ENCODE data around the gene ADAMTSL1.

Gene ADAMTSL1

DNA sequence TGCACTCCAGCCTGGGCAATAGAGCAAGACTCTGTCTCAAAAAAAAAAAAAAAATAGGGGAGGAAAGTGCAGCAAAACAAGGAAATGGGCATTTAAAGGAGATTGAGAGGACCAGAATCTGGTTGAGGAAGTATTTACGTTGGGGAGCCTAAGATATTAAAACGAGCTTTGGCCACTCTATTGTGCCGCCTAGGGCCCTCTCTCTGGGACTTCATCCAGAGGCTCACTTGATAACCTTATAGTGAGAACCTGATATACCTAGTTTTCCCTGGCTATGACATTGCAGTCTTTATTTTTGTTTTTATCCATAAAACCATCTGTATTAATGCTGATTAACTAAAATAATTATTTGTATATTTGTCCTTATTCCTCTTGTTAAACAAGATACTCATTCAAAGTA is 345.5 kb downstream of the ADAMTSL1 start:
- no peak for DNase-seq (ENCODE audit: low spot score)

DNA sequence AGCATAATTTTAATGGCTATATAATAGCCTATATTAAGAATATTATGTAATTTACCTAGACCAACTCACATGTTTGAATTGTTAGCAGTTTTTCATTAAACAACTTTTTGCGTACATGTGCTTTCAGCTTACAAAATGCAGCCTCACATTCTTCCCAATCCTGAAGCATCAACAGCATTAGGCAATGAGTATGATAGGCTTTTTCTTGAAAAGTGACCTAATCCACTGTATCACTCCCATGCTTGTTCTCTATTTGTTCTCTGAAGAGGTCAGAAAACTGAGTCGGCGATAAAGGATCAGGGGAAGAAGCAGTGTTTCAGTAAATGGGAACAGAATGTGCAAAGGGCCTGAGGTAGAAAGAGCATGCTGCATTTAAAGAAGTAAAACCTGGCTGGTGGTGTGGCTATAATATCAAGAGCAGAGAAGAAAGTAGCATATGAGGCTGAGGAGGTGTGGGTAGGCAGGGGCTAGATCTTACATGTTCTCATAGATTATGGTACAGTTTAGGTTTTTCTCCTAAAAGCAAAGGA is 346.7 kb downstream of the ADAMTSL1 start:
- no peak for DNase-seq (ENCODE audit: low spot score)

DNA sequence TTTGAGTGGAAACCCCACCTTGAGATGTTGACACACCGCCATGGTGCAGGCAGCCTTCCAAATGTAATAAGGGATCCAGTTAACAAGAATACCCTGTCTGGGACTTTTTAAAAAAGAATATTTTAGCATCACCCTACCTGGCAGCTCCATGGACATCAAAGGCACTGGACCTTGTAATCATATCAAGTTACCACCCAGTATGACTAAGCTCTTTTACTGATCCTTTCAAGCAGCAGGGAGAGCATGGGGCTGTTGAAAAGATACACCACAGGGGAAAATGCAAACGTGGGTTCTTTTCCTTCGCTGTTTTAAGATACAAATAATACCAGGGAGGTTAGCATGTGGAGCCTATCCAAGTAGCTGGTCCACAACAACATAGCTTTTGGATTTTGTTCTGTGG is 347.8 kb downstream of the ADAMTSL1 start:
- DNase-seq (ENCODE audit: low spot score): no peak

DNA sequence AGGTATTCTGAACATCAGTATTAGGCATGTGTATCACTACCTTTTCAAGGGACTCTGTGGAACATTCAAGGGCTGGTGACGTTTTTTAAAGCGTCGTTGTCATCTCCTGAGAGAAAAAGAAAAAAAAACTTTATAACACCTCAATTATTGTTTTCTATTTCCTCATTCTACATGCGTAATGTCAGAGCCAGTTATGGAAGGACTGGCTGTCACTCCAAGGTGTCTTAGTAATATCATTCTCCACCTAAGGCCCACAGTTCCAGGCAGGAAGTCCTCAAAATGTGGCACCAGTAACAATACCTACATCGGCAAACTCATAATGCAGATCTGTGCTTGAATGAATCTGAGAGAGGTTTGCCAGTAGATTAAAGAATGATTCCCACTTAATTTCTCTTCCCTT is 348.9 kb downstream of the ADAMTSL1 start:
- DNase-seq (ENCODE audit: low spot score): no peak

DNA sequence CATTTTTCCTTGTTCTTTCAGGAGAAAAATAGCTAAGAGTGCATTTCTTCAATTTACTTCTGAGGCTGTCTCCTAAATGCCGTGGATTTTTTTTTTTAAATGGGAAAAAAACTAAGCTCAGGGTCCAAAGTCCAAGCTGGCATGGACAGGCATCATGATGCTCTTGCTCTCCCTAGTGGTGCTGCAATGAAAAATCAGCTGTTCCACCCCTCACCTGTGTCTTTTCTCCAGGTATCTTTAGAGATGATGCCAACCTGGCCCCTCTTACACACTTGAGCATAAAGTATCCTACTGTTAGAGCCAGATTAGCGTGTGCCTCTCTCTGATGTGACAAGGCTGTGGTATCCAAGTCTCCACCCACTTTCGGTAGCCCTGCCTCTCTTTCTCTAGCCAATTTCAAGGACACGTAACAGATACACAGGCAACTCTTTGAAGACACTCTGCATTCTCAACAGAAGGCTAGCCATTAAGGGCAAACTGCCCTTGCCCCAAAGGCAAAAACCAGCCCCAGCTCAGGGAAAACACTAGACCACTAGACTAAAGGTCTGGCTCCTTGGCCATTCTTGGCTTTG is 350.2 kb downstream of the ADAMTSL1 start:
- DNase-seq (ENCODE audit: low spot score): no peak

DNA sequence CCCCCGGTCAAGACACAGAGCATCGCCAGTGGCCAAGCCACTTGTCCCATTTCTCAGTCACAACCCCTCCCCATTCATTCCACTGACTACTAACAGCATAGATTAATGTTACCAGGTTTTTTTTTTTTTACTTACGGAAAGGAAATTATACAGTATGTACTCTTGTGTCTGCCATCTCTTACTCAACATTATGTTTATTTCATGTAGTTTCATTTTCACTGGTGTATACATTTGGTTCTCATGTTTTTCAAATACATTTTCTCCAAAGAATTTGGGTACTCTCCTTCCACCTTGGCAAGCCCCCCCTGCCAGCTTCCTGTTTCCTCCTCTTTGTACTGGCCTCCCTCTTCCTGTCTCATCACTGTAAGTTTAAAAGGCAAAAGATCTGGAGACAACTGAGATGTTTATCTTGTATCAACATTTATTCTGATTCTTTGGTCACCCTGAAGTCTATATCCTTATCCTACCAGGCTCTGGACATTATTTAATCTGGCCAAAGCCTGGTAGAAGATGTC is 351.8 kb downstream of the ADAMTSL1 start:
- DNase-seq (ENCODE audit: low spot score): no peak

DNA sequence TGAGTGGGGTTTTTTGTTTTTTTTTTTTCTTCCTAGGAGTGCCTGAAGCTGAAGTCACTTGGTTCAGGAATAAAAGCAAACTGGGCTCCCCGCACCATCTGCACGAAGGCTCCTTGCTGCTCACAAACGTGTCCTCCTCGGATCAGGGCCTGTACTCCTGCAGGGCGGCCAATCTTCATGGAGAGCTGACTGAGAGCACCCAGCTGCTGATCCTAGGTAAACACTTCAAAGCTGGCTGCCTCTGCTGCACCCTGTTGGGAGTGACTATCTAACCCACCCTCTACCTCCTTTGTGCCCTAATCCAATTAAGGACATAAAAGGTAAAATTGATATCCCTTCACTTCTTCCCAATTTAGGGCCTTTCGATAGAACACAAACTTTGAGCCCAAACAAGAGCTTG is 352.3 kb downstream of the ADAMTSL1 start:
- DNase-seq (ENCODE audit: low spot score): no peak

DNA sequence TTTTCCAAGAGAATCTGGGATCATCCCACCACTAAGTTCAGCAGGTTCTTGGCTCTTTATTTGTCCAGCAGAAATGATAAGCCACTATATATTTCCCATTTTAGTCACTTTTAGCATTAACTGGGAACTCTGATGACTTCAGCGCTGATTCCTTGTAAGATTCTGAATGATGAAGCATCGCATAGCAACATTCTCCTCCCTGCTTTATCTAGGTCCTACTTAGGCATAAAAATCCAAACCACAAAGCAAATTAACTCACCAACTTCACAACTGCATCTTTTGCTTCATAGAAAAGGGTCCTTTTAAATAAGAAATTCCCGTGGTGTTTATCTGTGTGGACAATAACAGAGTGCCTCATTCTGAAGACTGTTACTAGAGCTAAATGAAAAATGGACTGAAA is 355.1 kb downstream of the ADAMTSL1 start:
- no peak for DNase-seq (ENCODE audit: low spot score)

DNA sequence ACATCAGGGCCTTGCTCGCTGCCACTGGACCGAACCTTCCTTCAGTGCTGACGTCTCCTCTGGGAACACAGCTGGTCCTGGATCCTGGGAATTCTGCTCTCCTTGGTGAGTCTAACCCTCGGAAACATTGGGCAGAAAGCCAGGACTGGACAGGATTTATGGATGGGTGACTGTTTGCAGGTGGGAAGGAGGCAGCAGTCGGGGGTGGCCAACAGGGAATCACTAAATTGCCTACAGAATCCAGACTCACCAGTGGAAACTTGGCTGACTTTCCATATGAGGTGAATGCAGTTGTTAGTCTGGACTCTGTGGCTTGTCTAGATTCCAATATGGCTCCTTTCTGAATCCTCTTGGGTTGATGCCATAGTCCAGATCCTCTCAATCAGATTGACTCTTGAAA is 355.9 kb downstream of the ADAMTSL1 start:
- no peak for DNase-seq (ENCODE audit: low spot score)

DNA sequence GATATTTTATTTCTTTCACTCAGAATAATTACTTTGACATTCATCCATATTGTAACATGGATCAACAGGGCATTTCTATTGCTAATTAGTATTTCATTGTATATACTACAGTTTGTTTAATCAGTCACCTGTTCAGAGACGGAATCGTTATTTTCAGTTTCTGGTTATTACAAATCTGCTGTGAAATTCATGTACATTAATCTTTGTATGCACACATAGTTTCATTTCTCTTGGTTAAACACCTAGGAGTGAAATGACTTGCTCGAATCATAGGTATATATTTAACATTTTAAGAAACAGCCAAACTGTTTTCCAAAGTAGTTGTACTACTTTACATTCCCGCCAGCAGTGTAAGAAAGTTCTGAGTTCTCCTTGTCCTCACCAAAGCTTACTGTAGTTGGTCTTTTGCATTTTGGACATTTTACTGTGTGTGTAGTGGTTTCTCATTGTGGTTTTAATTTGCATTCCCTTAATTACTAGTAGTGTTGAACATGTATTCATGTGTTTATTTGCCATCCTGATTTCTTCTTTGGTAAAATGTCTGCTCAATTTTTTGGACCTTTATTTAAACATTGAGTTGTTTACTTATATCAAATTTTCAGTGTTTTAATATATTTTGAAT is 360.9 kb downstream of the ADAMTSL1 start:
- no peak for DNase-seq (ENCODE audit: low spot score)

DNA sequence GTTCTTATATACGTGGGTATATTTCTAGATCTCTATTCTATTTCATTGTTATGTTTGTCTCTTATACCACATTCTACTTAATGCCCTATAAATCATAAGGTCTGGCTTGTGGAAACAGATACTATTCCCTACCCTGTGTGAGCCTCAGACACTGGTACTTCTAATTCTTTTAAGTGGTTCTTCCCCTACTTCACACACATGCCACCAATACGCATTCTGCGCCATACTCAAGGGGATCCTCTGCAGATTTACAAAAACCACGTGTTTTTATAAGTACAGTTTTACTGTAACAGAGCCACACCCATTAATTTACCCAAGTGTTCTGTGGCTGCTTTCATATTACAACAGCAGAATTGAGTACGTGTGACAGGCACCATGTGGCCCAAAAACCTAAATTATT is 363.4 kb downstream of the ADAMTSL1 start:
- no peak for DNase-seq (ENCODE audit: low spot score)

DNA sequence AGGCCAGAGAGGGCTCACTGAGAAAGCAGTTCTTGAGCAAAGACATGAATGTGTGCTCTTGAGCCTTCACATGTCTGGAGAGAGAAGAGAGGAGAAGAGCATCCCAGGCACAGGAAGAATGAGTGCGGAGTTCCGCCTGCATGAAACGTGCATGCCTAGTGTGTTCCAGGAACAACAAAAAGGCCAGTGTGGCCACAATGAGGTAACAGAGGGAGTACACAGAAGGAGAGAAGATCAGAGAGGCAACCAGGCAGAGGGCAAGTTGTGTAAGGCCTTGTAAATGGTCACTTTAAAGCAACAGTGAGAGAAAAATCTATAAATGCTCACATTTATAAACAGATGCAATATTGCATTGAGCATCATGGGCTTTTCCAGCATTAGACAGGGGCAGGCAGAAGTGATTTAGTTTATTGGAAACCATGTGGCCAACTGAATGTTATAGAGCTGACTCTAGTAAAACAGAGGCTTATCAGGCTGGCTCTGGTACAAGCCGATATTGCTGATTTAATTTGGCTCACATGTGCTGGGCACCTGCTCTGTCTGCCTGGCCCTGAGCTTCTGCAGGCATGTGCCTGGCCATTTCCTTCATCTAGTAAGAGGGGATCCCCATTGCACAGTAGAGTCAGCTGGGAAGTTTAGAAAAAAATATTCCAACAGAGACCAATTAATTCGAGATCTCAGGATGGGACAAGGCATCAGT is 373.8 kb downstream of the ADAMTSL1 start:
- no peak for DNase-seq (ENCODE audit: low spot score)

DNA sequence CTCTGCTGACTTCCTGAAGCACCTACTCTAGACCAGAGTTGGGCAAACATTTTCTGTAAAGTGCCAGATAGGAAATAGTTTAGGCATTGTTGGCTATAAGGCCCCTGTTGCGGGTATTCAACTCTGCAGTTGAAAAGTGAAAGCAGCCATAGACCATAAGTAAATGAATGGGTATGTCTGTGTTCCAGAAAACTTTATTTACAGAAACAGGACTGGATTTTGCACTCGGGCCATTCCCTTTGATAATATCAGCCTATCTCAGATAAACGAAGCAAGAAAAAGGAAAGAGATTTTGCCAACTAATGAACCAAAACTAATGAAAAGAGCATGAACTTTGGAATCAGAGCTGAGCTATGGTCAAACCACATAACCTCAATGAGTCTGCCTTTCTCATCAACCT is 374.7 kb downstream of the ADAMTSL1 start:
- DNase-seq (ENCODE audit: low spot score): no peak

DNA sequence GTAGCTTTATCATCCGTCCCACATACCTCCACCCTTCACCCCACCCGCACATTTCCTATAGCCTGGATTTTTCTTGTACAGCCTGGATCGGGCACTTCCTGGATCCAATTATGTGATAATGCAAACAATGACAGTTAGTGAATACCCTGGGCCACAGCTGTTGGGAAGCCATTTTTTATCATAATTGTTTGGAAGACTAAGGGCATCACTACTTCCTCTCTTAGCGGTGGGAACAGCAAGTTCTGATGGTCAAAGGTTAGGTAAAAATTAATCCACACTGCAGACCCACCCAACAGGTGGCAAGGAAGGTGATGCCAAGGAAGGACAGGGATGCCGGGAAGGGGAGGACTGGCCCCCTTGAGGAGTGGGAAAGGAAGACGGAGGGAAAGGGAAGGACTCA is 375.3 kb downstream of the ADAMTSL1 start:
- DNase-seq (ENCODE audit: low spot score): no peak

DNA sequence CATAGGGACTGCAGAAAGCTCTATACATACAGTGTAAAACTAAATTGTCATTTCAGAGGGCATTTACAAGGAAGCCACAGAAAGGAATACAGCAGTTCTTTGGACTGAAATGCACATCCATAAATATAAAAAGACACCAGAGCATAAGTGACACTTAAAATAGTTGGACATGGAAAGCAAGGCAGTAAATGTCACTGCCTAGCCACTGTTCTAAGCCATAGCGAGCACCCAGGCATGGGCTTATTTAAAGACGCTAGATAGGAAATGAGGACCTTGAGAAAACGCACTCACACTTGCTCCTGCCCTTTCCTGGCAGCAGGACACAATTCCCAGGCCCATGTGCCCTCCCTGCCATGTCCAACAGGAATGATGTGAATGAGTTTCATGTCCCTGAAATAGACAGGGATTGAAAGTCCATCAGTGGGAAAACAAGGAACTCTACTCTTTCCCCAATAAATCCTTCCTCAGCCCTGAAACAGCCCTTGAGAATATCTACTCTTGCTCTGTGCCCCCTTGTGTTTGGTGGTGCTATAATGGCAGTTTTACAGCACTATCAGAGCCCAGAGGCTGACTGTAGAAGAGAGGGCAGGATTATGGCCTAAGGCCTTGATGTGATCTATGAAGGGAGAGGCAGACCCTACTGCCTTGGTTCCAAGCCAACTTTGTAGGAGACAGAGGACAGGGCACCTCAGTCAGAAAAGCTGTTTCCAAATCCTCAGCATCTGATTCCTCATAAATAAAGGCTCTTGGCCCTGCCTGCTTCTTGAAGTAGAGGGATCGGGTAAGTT is 376.1 kb downstream of the ADAMTSL1 start:
- DNase-seq (ENCODE audit: low spot score): no peak

DNA sequence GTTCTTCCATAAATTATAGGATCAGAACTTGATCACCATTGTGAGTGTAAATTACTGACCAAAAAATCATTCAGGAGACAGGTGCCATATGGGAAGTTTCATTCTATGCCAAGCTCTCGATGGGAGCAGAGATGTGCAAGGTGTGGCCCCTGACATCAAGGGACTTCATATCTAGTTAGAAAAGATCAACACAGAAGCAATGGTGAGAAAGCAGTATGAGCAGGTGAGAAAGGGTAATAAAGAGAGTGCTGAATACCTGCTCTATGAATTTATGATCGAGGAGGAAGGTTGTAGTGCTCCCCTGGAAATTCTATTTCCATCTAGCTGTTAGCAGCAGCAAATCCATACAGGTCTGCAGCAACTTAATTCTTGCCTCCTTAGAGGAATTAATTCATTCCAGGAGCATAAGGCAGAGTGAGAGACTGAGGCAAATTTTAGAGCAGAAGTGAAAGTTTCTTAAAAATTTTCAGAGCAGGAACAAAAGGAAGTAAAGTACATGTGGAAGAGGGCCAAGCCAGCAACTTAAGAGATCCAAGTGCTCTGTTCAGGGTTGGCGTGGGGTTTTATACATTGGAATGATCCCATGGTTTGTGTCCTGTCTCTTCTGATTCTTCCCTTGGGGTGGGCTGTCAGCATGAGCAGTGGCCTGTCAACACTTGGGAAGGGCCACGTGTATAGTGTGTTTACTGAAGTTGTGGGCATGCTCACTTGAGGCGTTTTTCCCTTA is 377.3 kb downstream of the ADAMTSL1 start:
- DNase-seq (ENCODE audit: low spot score): no peak

DNA sequence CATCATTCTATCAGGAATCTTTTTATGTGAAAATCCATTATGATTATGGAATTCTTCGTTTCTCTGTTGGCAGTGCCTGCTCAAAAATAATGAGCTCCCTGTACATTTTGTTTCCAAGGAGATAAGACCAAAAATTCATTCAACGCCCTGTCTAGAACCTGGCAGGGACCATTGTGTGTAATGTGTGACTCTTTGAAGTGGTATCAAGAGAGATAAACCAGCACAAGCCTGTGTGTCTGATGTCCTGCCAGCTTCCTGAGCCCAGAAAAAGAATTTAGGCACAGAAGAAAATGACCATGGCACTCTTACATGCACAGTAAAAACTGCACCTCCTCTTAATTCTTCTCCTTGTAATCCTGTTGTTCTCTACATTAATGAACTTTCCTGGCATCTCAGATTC is 381.7 kb downstream of the ADAMTSL1 start:
- no peak for DNase-seq (ENCODE audit: low spot score)

DNA sequence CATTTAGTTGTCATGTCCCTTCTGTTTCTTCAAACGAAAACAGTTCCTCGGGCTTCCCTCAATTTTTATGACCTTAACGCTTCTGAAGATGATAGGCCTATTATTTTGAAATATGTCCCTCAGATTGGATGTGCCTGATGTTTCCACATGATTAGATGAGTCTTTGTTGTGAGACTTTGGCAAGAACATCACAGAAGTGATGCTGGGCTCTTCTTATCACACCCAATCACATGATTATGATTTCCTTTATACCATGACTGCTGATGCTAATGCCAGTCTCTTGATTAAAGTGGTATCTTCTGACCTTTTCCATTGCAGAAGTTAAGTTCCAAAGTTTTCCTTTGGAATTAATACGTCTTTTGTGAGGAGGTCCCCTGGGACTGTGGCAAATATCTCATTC is 383.4 kb downstream of the ADAMTSL1 start:
- no peak for DNase-seq (ENCODE audit: low spot score)

DNA sequence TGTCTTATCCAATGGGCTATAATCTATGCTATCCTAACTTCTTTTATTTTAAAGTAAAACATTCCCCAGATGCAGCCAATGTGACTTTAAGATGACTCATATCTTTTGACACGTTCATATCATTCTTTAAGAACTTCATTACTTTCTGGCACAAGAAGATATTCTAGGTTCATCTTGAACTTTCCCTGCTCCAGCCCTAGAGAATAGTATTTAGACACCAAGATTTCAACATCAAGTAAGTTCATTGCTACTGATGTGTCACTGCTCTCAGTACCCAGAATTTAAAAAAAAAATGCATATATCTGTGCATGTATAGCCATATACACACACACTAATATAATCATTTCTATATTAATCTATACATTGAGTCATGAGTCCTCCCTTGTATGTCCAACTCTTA is 383.8 kb downstream of the ADAMTSL1 start:
- peak; percentile 7 for DNase-seq (ENCODE audit: low spot score)

DNA sequence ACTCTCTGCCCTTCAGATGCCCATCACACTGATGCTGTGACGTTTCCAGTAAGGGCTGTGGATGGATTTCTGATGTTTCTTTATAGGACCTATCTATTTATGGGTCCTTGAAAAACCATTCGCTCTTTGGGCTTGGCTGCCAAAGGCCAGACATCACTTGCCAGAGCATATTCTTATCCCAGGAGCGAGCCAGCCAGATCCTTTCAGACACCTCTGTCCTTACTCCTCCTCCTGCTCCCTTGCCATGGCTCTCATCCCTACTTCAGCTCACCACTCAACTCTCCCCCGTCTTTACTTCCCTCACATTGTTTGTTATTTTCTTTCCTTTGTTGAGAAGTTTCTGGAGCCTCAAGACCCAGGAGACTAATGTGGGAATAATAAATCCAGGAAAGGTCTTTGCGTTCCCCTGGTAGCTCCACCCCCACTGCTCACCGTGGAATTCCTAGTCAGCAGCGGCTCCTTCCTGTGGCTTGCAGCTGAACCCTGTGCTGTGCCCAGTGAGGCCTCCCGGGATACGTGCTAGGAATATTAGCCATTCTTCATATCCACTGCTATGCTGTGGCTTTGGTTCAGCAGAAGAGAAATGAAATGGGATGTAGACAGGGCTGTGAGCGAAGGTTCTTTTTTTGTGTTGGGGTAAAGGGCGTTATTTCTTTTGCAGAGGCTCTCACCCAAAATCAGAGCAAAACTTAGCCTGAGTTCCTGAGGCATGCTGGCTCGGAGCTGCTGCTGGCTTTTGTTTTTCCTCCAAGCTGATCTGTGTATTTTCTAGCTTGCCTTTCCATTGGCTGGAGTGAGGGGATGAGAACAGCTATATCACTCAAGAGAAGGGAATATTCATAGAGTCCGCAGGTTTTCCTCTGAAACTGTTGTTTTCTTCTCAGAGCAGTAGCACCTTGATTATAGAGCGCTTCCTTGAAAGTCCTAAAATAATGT is 387.9 kb downstream of the ADAMTSL1 start:
- DNase-seq (ENCODE audit: low spot score): peak; percentile 54

DNA sequence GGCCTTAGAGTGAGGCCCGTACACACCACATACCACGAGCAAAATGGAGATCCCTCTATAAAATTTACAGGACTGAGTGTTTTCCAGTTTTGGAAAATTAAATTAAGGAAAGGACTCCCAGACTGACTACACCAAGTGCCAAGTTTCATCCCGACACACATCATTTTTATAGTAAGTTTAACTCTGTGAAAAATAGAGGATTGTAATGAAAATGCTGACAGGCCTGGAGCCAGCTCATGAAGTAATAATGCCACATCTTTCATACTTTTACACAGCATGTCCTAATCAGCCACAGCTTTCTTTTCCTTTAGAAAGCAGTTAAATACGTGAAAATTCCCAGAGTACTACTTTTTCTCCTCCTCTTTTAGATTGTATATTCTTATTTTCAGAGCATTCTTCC is 389.8 kb downstream of the ADAMTSL1 start:
- no peak for DNase-seq (ENCODE audit: low spot score)

All from hepatic stellate cell (primary cell).